Liver (tissue), 9 donors: ENCODE results near the gene ASTN1. TPM values are rescaled to one million over a fixed set of nuclear protein-coding genes. Genes with fewer than 3 reads are reported as not detected.

Experiments
- DNase-seq: peaks from one replicate; pipeline ENCODE4 v3.0.0-alpha.2; 2017; ENCODE audit warnings: low spot score
- H3K27ac ChIP-seq, 2 donors: one replicate each; pipeline ENCODE4 v1.7.0; 2013; ENCODE audit warnings: inconsistent platforms in 2 of 2, low read length in 2 of 2, control low read depth in 1 of 2, low read depth in 1 of 2, mild to moderate bottlenecking in 1 of 2
- H3K27me3 ChIP-seq, 4 donors: one replicate each; pipeline versions ENCODE4 v1.6.1 to v1.7.0; 2013; ENCODE audit warnings: low read length in 3 of 4, inconsistent platforms in 1 of 4, mild to moderate bottlenecking in 1 of 4, moderate library complexity in 1 of 4; ENCODE audit not compliant: control insufficient read depth in 4 of 4, insufficient read depth in 4 of 4
- H3K36me3 ChIP-seq, 4 donors: one replicate each; pipeline versions ENCODE4 v1.6.1 to v1.7.0; 2013; ENCODE audit warnings: low read length in 3 of 4, mild to moderate bottlenecking in 3 of 4, low read depth in 1 of 4, moderate library complexity in 1 of 4; ENCODE audit not compliant: control insufficient read depth in 4 of 4, insufficient read depth in 3 of 4
- H3K4me1 ChIP-seq, 4 donors: one replicate each; pipeline versions ENCODE4 v1.6.1 to v1.7.0; 2013; ENCODE audit warnings: low read length in 3 of 4, mild to moderate bottlenecking in 3 of 4, moderate library complexity in 1 of 4; ENCODE audit not compliant: control insufficient read depth in 4 of 4, insufficient read depth in 4 of 4
- H3K4me3 ChIP-seq, 3 donors: one replicate each; pipeline versions ENCODE4 v1.6.1 to v1.7.0; 2013; ENCODE audit warnings: low read length in 3 of 3, control low read depth in 1 of 3, low read depth in 1 of 3, mild to moderate bottlenecking in 1 of 3
- H3K9ac ChIP-seq, 2 donors: one replicate each; pipeline ENCODE4 v1.7.0; 2013; ENCODE audit warnings: low read length in 2 of 2, mild to moderate bottlenecking in 2 of 2, moderate library complexity in 2 of 2, control low read depth in 1 of 2, low read depth in 1 of 2
- H3K9me3 ChIP-seq, 4 donors: one replicate each; pipeline versions ENCODE4 v1.6.1 to v1.7.0; 2013; ENCODE audit warnings: low read length in 3 of 4; ENCODE audit not compliant: control insufficient read depth in 4 of 4
- ATF3 ChIP-seq: IDR thresholded peaks from 2 replicates; pipeline ENCODE4 v1.6.1; 2016; ENCODE audit warnings: antibody characterized with exemption
- CTCF ChIP-seq: fragments of 150-350 bp; IDR thresholded peaks from 2 replicates; pipeline ENCODE4 v1.5.1; 2017; ENCODE audit warnings: improper control_type of control experiment, low read depth, low read length; ENCODE audit not compliant: missing input control
- EGR1 ChIP-seq, 2 donors: IDR thresholded peaks; 2 replicates each; pipeline ENCODE4 v1.6.1; 2016 to 2018; ENCODE audit warnings: antibody characterized with exemption in 2 of 2, low read depth in 2 of 2
- FOXA1 ChIP-seq: IDR thresholded peaks from 2 replicates; pipeline ENCODE4 v1.6.1; 2016; ENCODE audit warnings: antibody characterized with exemption
- FOXA2 ChIP-seq: IDR thresholded peaks from 2 replicates; pipeline ENCODE4 v1.6.1; 2016; ENCODE audit warnings: antibody characterized with exemption
- HNF4A ChIP-seq, 2 donors: conservative IDR thresholded peaks; 2 replicates each; pipeline ENCODE4 v1.6.1; 2016; ENCODE audit warnings: antibody characterized with exemption in 2 of 2, mild to moderate bottlenecking in 2 of 2
- HNF4G ChIP-seq: IDR thresholded peaks from 2 replicates; pipeline ENCODE4 v1.6.1; 2016; ENCODE audit warnings: antibody characterized with exemption
- MAX ChIP-seq: IDR thresholded peaks from 2 replicates; pipeline ENCODE4 v1.6.1; 2016; ENCODE audit warnings: antibody characterized with exemption
- NR2F2 ChIP-seq: IDR thresholded peaks from 2 replicates; pipeline ENCODE4 v1.6.1; 2016; ENCODE audit warnings: antibody characterized with exemption
- RAD21 ChIP-seq, 2 donors: IDR thresholded peaks; 2 replicates each; pipeline ENCODE4 v1.6.1; 2016; ENCODE audit warnings: antibody characterized with exemption in 2 of 2, mild to moderate bottlenecking in 2 of 2
- REST ChIP-seq: IDR thresholded peaks from 2 replicates; pipeline ENCODE4 v1.6.1; 2016; ENCODE audit warnings: antibody characterized with exemption, mild to moderate bottlenecking
- SP1 ChIP-seq: IDR thresholded peaks from 2 replicates; pipeline ENCODE4 v1.6.1; 2018; ENCODE audit warnings: antibody characterized with exemption, mild to moderate bottlenecking
- YY1 ChIP-seq: IDR thresholded peaks from 2 replicates; pipeline ENCODE4 v1.6.1; 2016; ENCODE audit warnings: antibody characterized with exemption, mild to moderate bottlenecking
- ZBTB33 ChIP-seq: IDR thresholded peaks from 2 replicates; pipeline ENCODE4 v1.6.1; 2016; ENCODE audit warnings: antibody characterized with exemption
- WGBS: extraction: QIAGEN DNeasy Blood & Tissue Kit; methylation state at CpG from one replicate; pipeline ENCODE4 v1.1.7; 2013; 5-methylcytosine and 5-hydroxymethylcytosine counted together
- polyA plus RNA-seq, 2 donors: library from polyadenylated mRNA; stranded (reverse) in 1 of 2; unstranded in 1 of 2; fragments of 200-250 nt in 1 of 2; fragments of >200 nt in 1 of 2; fragmentation: Nextera tagmentation in 1 of 2; extraction: Ambion mirVana in 1 of 2; gene quantifications; one replicate each; pipeline versions ENCODE4 v1.2.1 to v1.2.3, GENCODE V29; 2013 to 2015
- total RNA-seq, 2 donors: library from RNA; depleted of rRNA; stranded (reverse); fragments of >200 nt; gene quantifications; one replicate each; pipeline ENCODE4 v1.2.3, GENCODE V29; 2014
- donor health status: healthy.
- donor health status: healthy.
- donor health status: healthy.
- donor health status: healthy.
- donor health status: healthy.

ASTN1 gene
- total and polyA plus RNA-seq, 4 donors: 0.10 to 0.28 (median 0.18) TPM

GRCh38 chr1:176866011-176866714 lies 298.3 kb downstream of the ASTN1 start (continued):
- TF ChIP-seq MAX (no peak), FOXA1 (no peak)

GRCh38 chr1:176864211-176864610 lies 300.3 kb downstream of the ASTN1 start:
- H3K9ac ChIP-seq: no peak overlapping the region
- WGBS: 88% methylated on average over 9 of the region's 9 CpGs
- no peak for DNase-seq
- no peaks in the 10 kb centered on the region for H3K36me3 ChIP-seq
- no peak overlapping the region for H3K27ac ChIP-seq
- H3K9me3 ChIP-seq: no peaks in the 10 kb centered on the region
- H3K4me3 ChIP-seq: no peak overlapping the region
- TF ChIP-seq NR2F2 (no peak), HNF4G (no peak), HNF4A (conservative IDR thresholded peaks at IDR 0.05) (no peak), ATF3 (no peak), REST (no peak), YY1 (no peak), ZBTB33 (no peak), FOXA1 (no peak), SP1 (no peak)
- no peaks in the 10 kb centered on the region for H3K27me3 ChIP-seq
- no peaks in the 10 kb centered on the region for H3K4me1 ChIP-seq

GRCh38 chr1:176863613-176864012 lies 300.9 kb downstream of the ASTN1 start:
- WGBS: 82% methylated on average over 4 of the region's 4 CpGs
- no peak for DNase-seq
- H3K4me3 ChIP-seq: no peak overlapping the region

More at GRCh38 chr1:176863613-176864012, 300.9 kb downstream of the ASTN1 start:
- Histone ChIP-seq H3K27ac (no peak overlapping the region), H3K27me3 (no peaks in the 10 kb centered on the region), H3K4me1 (no peaks in the 10 kb centered on the region), H3K9ac (no peak overlapping the region), H3K36me3 (no peaks in the 10 kb centered on the region), H3K9me3 (no peaks in the 10 kb centered on the region)
- no peak for TF ChIP-seq EGR1 (IDR thresholded peaks at IDR 0.05; ENCODE audit: low read depth in 2 of 2)
- no peak for TF ChIP-seq FOXA2
- TF ChIP-seq RAD21 (IDR thresholded peaks at IDR 0.05): no peak
- TF ChIP-seq ATF3: no peak
- TF ChIP-seq CTCF: no peak
